ENCODE measurements around the gene GIMAP8.

GIMAP8 gene

DNA sequence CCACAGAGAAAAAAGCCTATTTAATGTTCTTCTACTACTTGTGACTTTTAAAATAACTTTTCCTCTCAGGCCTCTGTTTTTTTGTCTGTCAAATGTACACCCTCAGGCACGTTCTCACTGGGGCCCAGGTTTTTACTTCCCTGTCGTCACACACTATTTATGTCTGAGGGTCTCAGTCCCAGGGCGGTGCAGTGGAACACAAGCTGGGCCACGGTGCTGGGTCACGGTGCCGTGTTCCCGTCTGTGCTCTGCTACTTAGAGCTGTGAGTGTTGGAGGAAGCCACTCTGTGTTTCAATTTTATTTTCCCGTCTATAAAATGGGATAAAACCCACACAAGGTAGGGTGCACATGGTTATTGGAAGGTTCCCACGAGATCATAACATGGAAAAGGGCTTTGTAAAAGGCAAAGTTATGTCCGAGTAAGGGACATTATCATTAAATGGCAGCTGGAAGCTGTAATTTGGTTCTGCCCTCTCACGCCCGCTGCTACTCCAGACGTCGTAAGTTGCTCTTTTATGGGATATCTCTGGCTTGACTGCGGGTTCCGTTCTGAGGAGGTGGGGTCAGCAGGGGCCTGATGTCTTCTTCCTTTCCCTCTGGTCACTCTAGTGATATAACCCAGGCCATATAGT is 46.1 kb upstream of the GIMAP8 start:
- H3K27ac ChIP-seq, result peak overlapping the region; percentile 32; the same call in 1 of the 2 replicates
- TF ChIP-seq, protein P1, sequence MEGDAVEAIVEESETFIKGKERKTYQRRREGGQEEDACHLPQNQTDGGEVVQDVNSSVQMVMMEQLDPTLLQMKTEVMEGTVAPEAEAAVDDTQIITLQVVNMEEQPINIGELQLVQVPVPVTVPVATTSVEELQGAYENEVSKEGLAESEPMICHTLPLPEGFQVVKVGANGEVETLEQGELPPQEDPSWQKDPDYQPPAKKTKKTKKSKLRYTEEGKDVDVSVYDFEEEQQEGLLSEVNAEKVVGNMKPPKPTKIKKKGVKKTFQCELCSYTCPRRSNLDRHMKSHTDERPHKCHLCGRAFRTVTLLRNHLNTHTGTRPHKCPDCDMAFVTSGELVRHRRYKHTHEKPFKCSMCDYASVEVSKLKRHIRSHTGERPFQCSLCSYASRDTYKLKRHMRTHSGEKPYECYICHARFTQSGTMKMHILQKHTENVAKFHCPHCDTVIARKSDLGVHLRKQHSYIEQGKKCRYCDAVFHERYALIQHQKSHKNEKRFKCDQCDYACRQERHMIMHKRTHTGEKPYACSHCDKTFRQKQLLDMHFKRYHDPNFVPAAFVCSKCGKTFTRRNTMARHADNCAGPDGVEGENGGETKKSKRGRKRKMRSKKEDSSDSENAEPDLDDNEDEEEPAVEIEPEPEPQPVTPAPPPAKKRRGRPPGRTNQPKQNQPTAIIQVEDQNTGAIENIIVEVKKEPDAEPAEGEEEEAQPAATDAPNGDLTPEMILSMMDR (IDR thresholded peaks at IDR 0.05), result no peak
- TF ChIP-seq ZFX (IDR thresholded peaks at IDR 0.05; ENCODE audit: borderline replicate concordance), result no peak

DNA sequence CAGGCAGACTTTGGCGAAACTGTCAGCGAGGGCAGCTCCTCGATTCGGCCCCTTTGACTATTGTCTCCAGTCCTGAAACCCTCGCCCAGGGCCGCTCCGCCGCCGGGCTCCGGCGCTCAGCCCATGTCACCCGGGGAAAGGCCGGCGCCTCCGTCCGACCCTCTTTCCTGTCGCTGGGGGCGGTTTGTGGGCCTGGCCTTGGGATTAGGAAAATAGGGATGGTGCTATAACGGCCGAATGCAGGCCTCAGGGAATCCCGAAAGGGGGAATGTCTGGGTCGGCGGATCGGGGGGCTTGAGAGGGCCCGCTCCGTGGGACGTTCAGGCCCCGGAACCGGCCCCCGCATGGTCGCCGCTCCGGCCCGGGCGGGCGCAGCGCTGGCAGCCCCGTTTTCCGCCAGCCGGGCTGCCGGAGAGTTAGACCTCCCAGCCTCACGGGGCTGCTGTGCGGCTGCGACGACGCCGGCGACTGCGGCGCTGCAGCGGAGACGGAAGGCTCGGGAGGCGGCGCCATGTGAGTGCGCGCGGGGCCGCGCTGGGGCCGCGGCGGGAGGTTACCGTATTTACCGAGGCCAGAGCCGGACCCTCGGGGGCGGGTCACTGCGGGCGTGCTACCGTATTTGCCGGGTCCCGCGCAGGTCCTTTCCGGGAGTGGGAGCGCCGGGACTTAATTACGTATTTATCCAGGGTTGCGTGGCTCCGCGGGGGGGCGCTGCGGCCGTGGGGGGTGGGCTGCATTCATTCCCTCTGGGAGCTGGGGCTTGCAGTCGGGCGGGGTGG is 45.4 kb upstream of the GIMAP8 start:
- peak overlapping the region; percentile 32; the same call in 1 of the 2 replicates for H3K27ac ChIP-seq
- no peak for TF ChIP-seq ZFX (IDR thresholded peaks at IDR 0.05; ENCODE audit: borderline replicate concordance)
- TF ChIP-seq, protein P1 (IDR thresholded peaks at IDR 0.05), result peak; percentile 75

DNA sequence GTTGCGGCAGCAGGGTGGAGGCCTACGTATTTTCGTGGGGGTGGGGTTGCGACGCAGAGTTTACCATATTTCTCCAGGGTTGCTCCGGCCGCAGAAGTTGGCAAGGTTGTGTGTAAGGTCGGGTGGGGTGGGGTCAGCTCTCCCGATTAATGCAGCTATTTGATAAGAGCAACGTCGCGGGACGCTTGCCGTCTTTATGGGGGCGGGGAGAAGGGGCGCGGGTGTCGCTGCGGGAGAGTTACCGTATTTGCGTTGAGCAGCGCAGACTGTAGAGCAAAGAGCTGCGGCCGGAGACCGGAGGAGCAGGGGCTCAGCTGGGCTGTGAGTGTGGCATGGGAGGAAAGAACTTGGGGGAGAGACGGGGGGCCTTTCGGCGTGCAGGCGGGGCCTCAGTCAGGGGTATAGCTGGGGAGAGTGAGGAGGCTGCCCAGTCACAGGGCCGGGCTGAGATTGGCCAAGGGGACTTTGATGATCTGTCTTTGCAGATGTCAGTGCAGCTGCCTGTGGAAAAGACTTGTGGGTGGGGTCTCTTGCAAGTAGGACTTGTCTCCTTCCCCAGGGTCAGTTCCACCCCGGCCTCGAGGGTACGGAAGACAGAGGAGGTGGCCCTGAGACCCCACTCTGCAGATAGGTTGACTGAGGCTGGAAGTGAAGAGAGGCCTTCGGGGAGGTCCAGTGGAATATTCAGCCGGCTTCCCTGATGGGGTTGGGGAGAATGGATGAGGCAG is 44.7 kb upstream of the GIMAP8 start:
- H3K27ac ChIP-seq, result peak overlapping the region; percentile 32; the same call in 1 of the 2 replicates

DNA sequence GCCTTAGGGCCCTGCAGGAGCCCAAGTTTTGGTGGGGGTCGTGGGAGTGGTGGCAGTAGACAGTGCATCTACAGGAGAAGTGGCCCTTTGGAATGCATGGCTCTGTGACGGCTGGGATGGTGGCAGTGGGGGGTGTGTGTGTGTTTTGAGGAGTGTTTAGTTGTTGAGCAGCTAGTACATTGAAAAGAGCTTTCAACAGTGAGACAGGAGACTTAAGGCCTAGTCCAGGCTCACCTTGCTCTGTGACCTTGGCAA is 44.2 kb upstream of the GIMAP8 start:
- TF ChIP-seq, protein P1 (IDR thresholded peaks at IDR 0.05), result no peak
- H3K27ac ChIP-seq, result peak overlapping the region; percentile 32

More for the DNA sequence above, 44.7 kb upstream of the GIMAP8 start:
- TF ChIP-seq, protein P1 (IDR thresholded peaks at IDR 0.05), result 0 out of 2 replicates have a peak, but pooled peaks have one; percentile 1
- no peak for TF ChIP-seq ZFX (IDR thresholded peaks at IDR 0.05; ENCODE audit: borderline replicate concordance)

DNA sequence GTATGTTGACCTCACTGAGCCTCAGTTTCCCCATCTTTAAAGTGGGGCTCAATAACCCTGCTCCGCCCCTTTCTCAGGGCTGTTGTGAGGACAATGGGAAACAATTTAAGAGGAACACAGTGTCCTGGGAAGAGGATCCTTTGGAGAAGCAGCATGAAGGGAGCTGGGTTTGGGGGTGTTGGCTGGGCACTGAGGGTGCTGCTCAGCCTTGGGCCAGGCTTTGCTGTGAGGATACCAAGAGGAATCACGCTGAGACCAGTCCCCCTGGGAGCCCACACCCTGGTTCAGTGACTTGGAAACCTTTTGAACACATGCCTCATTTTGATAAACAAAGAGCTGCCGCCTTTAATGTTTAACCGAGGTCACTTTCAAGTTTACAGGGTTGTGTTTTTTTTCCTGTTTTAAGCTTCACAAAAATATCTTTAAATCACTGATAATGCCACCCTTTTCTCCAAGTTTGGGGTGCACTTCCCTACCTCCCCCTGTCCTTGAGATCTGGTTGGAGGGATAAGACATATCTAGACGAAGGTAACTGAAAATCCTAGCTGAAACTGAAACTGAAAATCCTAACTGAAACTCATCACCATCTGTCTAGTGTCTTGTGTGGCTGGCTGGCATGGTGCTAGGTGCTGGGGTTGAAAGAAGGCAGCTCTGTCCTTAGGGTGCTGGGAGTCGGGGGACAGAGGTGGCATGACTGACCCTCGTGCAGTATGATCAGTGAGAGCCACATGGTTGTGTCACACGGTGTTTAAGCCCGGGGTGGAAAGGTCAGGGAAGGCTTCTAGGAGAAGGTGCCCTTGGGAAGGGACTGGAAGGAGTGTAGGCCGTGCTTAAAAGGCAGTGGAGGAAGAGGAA is 43.6 kb upstream of the GIMAP8 start:
- no peak for TF ChIP-seq ZFX (IDR thresholded peaks at IDR 0.05; ENCODE audit: borderline replicate concordance)
- TF ChIP-seq, protein P1 (IDR thresholded peaks at IDR 0.05), result no peak
- peak overlapping the region; percentile 32 for H3K27ac ChIP-seq

DNA sequence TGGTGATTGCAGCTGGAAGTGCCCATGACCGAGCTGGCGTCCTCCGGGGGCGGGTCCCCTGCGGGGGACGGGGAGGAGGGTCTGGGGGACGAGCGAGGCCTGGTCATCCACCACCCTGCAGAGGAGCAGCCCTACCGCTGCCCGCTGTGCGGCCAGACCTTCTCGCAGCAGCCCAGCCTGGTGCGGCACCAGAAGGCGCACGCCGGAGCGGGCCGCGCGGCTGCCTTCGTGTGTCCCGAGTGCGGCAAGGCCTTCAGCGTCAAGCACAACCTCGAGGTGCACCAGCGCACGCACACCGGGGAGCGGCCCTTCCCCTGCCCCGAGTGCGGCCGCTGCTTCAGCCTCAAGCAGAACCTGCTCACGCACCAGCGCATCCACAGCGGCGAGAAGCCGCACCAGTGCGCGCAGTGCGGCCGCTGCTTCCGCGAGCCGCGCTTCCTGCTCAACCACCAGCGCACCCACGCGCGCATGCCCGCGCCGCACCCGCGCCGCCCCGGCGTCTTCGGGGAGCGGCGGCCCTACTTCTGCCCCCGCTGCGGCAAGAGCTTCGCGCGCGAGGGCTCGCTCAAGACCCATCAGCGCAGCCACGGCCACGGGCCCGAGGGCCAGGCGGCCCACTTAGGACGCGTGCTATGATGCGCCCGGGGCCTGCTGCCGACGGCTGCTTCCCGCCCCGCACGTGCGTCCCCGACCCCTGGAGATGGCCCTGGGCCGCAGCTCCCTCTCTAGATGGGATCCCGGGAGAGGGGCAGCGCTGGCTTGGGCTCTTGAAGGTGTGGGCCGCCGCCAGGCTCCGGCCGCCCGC is 42.6 kb upstream of the GIMAP8 start:
- no peak overlapping the region for H3K27ac ChIP-seq

More for the DNA sequence above, 42.6 kb upstream of the GIMAP8 start:
- TF ChIP-seq, protein P1 (IDR thresholded peaks at IDR 0.05), result no peak
- TF ChIP-seq ZFX (IDR thresholded peaks at IDR 0.05; ENCODE audit: borderline replicate concordance), result no peak

All from 22Rv1 (cell line).